ENCODE results near the gene MTX1.

DNA sequence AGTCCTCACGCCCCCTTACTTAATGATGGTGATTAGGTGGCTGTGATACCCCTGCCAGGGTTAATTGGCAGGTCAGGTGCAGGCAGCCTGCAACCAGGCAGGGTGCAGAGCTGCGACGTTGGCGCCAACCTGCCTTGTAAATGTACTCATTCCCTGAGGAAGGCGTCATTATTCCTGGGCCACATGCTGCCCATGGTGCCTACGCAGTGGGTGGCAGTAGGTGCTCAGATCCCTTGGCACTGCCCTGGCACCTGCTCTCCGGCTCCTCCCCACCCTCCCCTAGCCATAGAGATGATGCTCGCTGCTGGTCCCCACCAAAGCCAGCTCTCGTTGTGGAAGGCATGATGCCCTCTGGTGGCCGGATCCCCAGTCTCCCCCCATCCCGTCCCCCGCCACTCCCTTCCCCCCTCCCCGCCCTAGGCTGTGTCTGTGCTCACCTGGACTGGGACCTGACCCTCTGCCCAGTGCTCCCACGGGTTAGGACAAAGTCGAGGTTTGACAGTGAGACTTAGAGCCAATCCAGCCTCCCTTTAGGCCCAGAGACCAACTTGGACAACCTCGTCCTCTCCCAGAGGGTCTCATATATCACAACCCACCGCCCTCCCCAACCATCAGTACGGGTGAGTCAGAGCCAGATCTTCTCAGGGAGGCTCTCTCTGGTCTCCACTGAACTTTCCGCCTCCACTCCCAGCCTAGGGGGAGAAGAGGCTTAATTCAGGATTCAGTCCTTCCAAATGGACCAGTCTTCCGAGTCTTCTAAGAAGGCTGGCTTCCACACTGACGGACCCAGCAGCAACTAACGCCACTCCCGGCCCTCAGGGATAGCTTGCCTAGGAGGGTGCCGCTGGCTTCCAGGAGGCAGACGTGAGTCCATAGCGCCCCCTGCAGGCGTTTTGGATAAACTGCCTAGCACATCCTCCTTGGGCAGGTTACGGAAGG, 41.1 kb upstream of the MTX1 start:
- TF ChIP-seq, protein P1, sequence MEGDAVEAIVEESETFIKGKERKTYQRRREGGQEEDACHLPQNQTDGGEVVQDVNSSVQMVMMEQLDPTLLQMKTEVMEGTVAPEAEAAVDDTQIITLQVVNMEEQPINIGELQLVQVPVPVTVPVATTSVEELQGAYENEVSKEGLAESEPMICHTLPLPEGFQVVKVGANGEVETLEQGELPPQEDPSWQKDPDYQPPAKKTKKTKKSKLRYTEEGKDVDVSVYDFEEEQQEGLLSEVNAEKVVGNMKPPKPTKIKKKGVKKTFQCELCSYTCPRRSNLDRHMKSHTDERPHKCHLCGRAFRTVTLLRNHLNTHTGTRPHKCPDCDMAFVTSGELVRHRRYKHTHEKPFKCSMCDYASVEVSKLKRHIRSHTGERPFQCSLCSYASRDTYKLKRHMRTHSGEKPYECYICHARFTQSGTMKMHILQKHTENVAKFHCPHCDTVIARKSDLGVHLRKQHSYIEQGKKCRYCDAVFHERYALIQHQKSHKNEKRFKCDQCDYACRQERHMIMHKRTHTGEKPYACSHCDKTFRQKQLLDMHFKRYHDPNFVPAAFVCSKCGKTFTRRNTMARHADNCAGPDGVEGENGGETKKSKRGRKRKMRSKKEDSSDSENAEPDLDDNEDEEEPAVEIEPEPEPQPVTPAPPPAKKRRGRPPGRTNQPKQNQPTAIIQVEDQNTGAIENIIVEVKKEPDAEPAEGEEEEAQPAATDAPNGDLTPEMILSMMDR (conservative IDR thresholded peaks at IDR 0.05) = peak; percentile 95
- no peak for TF ChIP-seq ZFX (IDR thresholded peaks at IDR 0.05)

Measured in C4-2B (cell line).